Endothelial cell of umbilical vein (primary cell): Measurements from ENCODE around the gene TMEM183A. TPM values are rescaled to one million over a fixed set of nuclear protein-coding genes. Genes with fewer than 3 reads are reported as not detected.
"Not testable (repeated sequence)": the region's sequence is repeated elsewhere in the genome, so short reads cannot be mapped to it uniquely, and the experiment has no call there.

Experiments
- BruUV-seq: library from RNA; stranded (reverse); fragments of 400-500 nt; replicated peaks from 2 replicates; lab custom pipeline; 2021; lab: Mats Ljungman, UMichigan
- CTCF ChIA-PET: fragments of 300-600, 350-600 bp; sonication (Branson Sonifier 250); formaldehyde crosslinking; loops from one replicate; lab custom pipeline; 2021; ENCODE audit warnings: antibody characterized with exemption, inconsistent platforms; lab: Charles Lee
- POLR2A ChIA-PET: fragments of 300-600, 350-600 bp; sonication (Branson Sonifier 250); formaldehyde crosslinking; loops from one replicate; lab custom pipeline; 2021; ENCODE audit warnings: antibody characterized with exemption, inconsistent platforms; lab: Charles Lee
- DNase-seq: peaks from one replicate; pipeline ENCODE4 v3.0.0-alpha.2; 2011; ENCODE audit warnings: low read depth, low spot score
- FAIRE-seq: peaks from 2 replicates; lab custom pipeline; 2011; peaks lifted over from hg19 to GRCh38; lab: Jason Lieb, UNC
- H2AFZ ChIP-seq: 2 replicates; pipeline ENCODE4 v1.6.0; 2012; ENCODE audit warnings: low read depth, low read length, control low read depth, inconsistent platforms
- H3K27ac ChIP-seq: 2 replicates; pipeline ENCODE4 v1.5.1; 2011; ENCODE audit warnings: low read depth, mild to moderate bottlenecking, control low read depth, low read length, moderate library complexity; ENCODE audit not compliant: insufficient read depth
- H3K27me3 ChIP-seq, 2 experiments: 2 replicates each; pipeline versions ENCODE4 v1.6.0 to v1.6.1; 2011; ENCODE audit warnings: low read length in 2 of 2, mixed read lengths in 1 of 2; ENCODE audit not compliant: control insufficient read depth in 2 of 2, insufficient read depth in 2 of 2
- H3K36me3 ChIP-seq, 2 experiments: 2 replicates in 1 of 2; 3 replicates in 1 of 2; pipeline ENCODE4 v1.5.1; 2011; ENCODE audit warnings: low read length in 2 of 2, mild to moderate bottlenecking in 1 of 2, moderate library complexity in 1 of 2; ENCODE audit not compliant: control insufficient read depth in 2 of 2, insufficient read depth in 2 of 2; ENCODE audit errors: extremely low read depth in 1 of 2
- H3K4me1 ChIP-seq: 3 replicates; pipeline ENCODE4 v1.5.1; 2011; ENCODE audit warnings: mild to moderate bottlenecking, low read length; ENCODE audit not compliant: control insufficient read depth, insufficient read depth; ENCODE audit errors: extremely low read depth
- H3K4me2 ChIP-seq: 2 replicates; pipeline ENCODE4 v1.6.1; 2011; ENCODE audit warnings: low read length, control low read depth, mixed read lengths; ENCODE audit not compliant: insufficient read depth
- H3K4me3 ChIP-seq, 3 experiments: fragments of 200-600 bp in 1 of 3; sonication (generic), shearing (Covaris generic) in 1 of 3; replicated peaks in 1 of 3; 2 replicates each; pipeline ENCODE4 v1.5.1; 2011 to 2016; ENCODE audit warnings: control low read depth in 3 of 3, low read length in 3 of 3, mild to moderate bottlenecking in 2 of 3, inconsistent platforms in 1 of 3, low read depth in 1 of 3, moderate library complexity in 1 of 3; ENCODE audit not compliant: insufficient read depth in 1 of 3
- H3K79me2 ChIP-seq: 2 replicates; pipeline ENCODE4 v1.6.0; 2012; ENCODE audit warnings: low read length, inconsistent platforms; ENCODE audit not compliant: control insufficient read depth, insufficient read depth
- H3K9ac ChIP-seq: replicated peaks from 2 replicates; pipeline ENCODE3; 2011; ENCODE audit warnings: low read length, control low read depth; ENCODE audit not compliant: insufficient read depth; ENCODE audit errors: extremely low read depth
- H3K9me1 ChIP-seq: replicated peaks from 3 replicates; pipeline ENCODE4 v1.6.0; 2011; ENCODE audit warnings: mild to moderate bottlenecking, low read length; ENCODE audit not compliant: control insufficient read depth, insufficient read depth; ENCODE audit errors: extremely low read depth
- H3K9me3 ChIP-seq: replicated peaks from 2 replicates; pipeline ENCODE4 v1.5.1; 2012; ENCODE audit warnings: low read length, inconsistent platforms; ENCODE audit not compliant: control insufficient read depth, insufficient read depth
- H4K20me1 ChIP-seq: replicated peaks from 2 replicates; pipeline ENCODE3; 2011; ENCODE audit warnings: mild to moderate bottlenecking, low read length; ENCODE audit not compliant: control insufficient read depth, insufficient read depth; ENCODE audit errors: extremely low read depth
- CTCF ChIP-seq, 2 donors: IDR thresholded peaks; 1 replicate in 1 of 2; 2 replicates in 1 of 2; pipeline ENCODE4 v1.5.1; 2011; ENCODE audit warnings: low read length in 2 of 2, mild to moderate bottlenecking in 2 of 2, moderate library complexity in 2 of 2, control low read depth in 1 of 2, inconsistent platforms in 1 of 2, low read depth in 1 of 2; ENCODE audit not compliant: insufficient read depth in 1 of 2; ENCODE audit errors: extremely low read depth in 1 of 2
- EZH2 ChIP-seq: IDR thresholded peaks from 2 replicates; pipeline ENCODE4 v1.6.1; 2012; ENCODE audit warnings: borderline replicate concordance, low read depth, mild to moderate bottlenecking, moderate library complexity, low read length, inconsistent platforms; ENCODE audit not compliant: severe bottlenecking
- FOS ChIP-seq: IDR thresholded peaks from 2 replicates; pipeline ENCODE4 v1.6.1; 2011; ENCODE audit warnings: mild to moderate bottlenecking, low read length, moderate library complexity, borderline replicate concordance; ENCODE audit not compliant: insufficient read depth
- GATA2 ChIP-seq: IDR thresholded peaks from 2 replicates; pipeline ENCODE4 v1.7.0; 2011; ENCODE audit warnings: low read depth, mild to moderate bottlenecking, moderate library complexity, mixed read lengths, low read length; ENCODE audit not compliant: insufficient read length, insufficient read depth
- JUN ChIP-seq: IDR thresholded peaks from 2 replicates; pipeline ENCODE4 v1.6.1; 2011; ENCODE audit warnings: borderline replicate concordance, low read depth; ENCODE audit not compliant: insufficient read length, insufficient read depth
- MAX ChIP-seq: IDR thresholded peaks from 2 replicates; pipeline ENCODE4 v1.6.1; 2011; ENCODE audit not compliant: insufficient read depth, insufficient read length
- MYC ChIP-seq: IDR thresholded peaks from one replicate; pipeline ENCODE4 v1.6.1; 2011; ENCODE audit warnings: mild to moderate bottlenecking, low read depth, low read length
- POLR2A ChIP-seq: IDR thresholded peaks from 2 replicates; pipeline ENCODE4 v1.6.1; 2012; ENCODE audit warnings: low read depth, mild to moderate bottlenecking, control low read depth, low read length
- POLR2AphosphoS5 ChIP-seq: IDR thresholded peaks from 2 replicates; pipeline ENCODE4 v1.6.1; 2012; ENCODE audit warnings: low read depth, mild to moderate bottlenecking, control low read depth, low read length, moderate library complexity; ENCODE audit not compliant: insufficient read depth
- dilution Hi-C: fragments of 300-500 bp; cut with MboI; formaldehyde crosslinking; loops from one replicate; pipeline ENCODE4 v1.15.0; 2019; ENCODE audit warnings: low sequenced_read_pairs; ENCODE audit not compliant: extremely low pct_ligation_motif_present
- intact Hi-C: fragments of 100-400 bp; cut with micrococcal nuclease; formaldehyde crosslinking; loops from one replicate; pipeline ENCODE4 v1.10.0; 2022
- polyA plus RNA-seq, 4 experiments: library from polyadenylated mRNA; depleted of rRNA in 3 of 4; stranded (reverse) in 3 of 4; unstranded in 1 of 4; fragments of >200 nt; gene quantifications; 2 replicates each; pipeline versions ENCODE4 v1.2.1 to v1.2.3, GENCODE V29; 2011 to 2012; ENCODE audit warnings: missing spikeins in 1 of 4
- total RNA-seq: library from RNA; stranded (reverse); gene quantifications from 2 replicates; pipeline ENCODE4 v1.2.3, GENCODE V29; 2021

TMEM183A gene
- total and polyA plus RNA-seq, 2 donors (not counting 3 experiments of a cell fraction or from before 2014, with no cell fraction given): 59.4 to 110 TPM

GRCh38 chr1:203005395-203006142 lies 1.6 kb upstream of the TMEM183A start:
- H4K20me1 ChIP-seq, BruUV-seq, H3K27ac ChIP-seq, DNase-seq, H3K4me2 ChIP-seq, FAIRE-seq, H3K36me3 ChIP-seq, H3K4me3 ChIP-seq, dilution Hi-C loops, H3K9ac ChIP-seq, H3K27me3 ChIP-seq, POLR2A ChIA-PET, H3K9me3 ChIP-seq, H3K9me1 ChIP-seq: not testable (repeated sequence)
- peaks cover 22% of the 10 kb centered on the region for H3K79me2 ChIP-seq
- peak overlapping the region; percentile 94 for H2AFZ ChIP-seq
- intact Hi-C loops: loop anchor here (2.0 to 5.0 kb wide), 3 partner anchors 37 to 533 kb away; partner anchors contain the start of gene PCAT6
- peaks cover 11% of the 10 kb centered on the region for H3K4me1 ChIP-seq
- CTCF ChIA-PET: interaction anchor here (1.2 kb wide), 1 partner anchor 211 kb away, joined by 3 read pairs; no protein-coding TSS in a partner anchor

- TF ChIP-seq POLR2AphosphoS5 (no peak), FOS (no peak), GATA2 (no peak), EZH2 (no peak), MYC (no peak), CTCF (IDR thresholded peaks at IDR 0.05; ENCODE audit: extremely low read depth in 1 of 2, insufficient read depth in 1 of 2, low read depth in 1 of 2, low read length in 2 of 2) (no peak), JUN (no peak), MAX (no peak), POLR2A (no peak)
- POLR2A ChIA-PET: no interaction called here
- no peak for FAIRE-seq
- Histone ChIP-seq H3K27ac (no peak overlapping the region), H3K36me3 (peaks cover 6 to 19% of the 10 kb centered on the region in 2 experiments), H3K9ac (no peak overlapping the region), H3K9me3 (no peaks in the 10 kb centered on the region), H3K4me2 (no peak overlapping the region), H3K9me1 (no peaks in the 10 kb centered on the region), H4K20me1 (no peaks in the 10 kb centered on the region), H2AFZ (no peak overlapping the region), H3K27me3 (no peaks in the 10 kb centered on the region), H3K4me3 (no peak overlapping the region), H3K79me2 (peaks cover 31% of the 10 kb centered on the region), H3K4me1 (peaks cover 11% of the 10 kb centered on the region)
- DNase-seq: no peak
- dilution Hi-C loops: no loop called here
- CTCF ChIA-PET: interaction anchor here (1.0 to 1.1 kb wide), 2 partner anchors 10 to 41 kb away, joined by 3 read pairs; no protein-coding TSS in a partner anchor
- intact Hi-C loops: loop anchor here (5.0 kb wide), 1 partner anchor 537 kb away; no protein-coding TSS in a partner anchor
- no TSS peak for BruUV-seq
Observed at GRCh38 chr1:203009185-203009584, 2.0 kb downstream of the TMEM183A start.
